ENCODE results near the gene SNX9.
"Not testable (repeated sequence)": the region's sequence is repeated elsewhere in the genome, so short reads cannot be mapped to it uniquely, and the experiment has no call there.

The SNX9 gene

GRCh38 chr6:157959451-157960227 is 136.6 kb downstream of the SNX9 start:
- DNase-seq, result no peak

- DNase-seq, result no peak
Measured at GRCh38 chr6:157961153-157961831, 138.2 kb downstream of the SNX9 start.

GRCh38 chr6:157961832-157962575 is 139.0 kb downstream of the SNX9 start:
- DNase-seq, result no peak

GRCh38 chr6:157962601-157963302 is 139.7 kb downstream of the SNX9 start:
- no peak for DNase-seq

GRCh38 chr6:157964100-157964499 is 141.1 kb downstream of the SNX9 start:
- DNase-seq, result no peak

- no peak for DNase-seq
Measured at GRCh38 chr6:157965387-157965786, 142.3 kb downstream of the SNX9 start.

GRCh38 chr6:157966589-157966977 is 143.5 kb downstream of the SNX9 start:
- no peak for DNase-seq

- DNase-seq, result no peak
Measured at GRCh38 chr6:157967020-157967419, 144.0 kb downstream of the SNX9 start.

- no peak for DNase-seq
Measured at GRCh38 chr6:157967486-157967885, 144.4 kb downstream of the SNX9 start.

- not testable (repeated sequence) for DNase-seq
Measured at GRCh38 chr6:157972177-157972576, 149.1 kb downstream of the SNX9 start.

GRCh38 chr6:157974341-157974894 is 151.4 kb downstream of the SNX9 start:
- DNase-seq, result no peak

- no peak for DNase-seq
Measured at GRCh38 chr6:157974967-157975366, 151.9 kb downstream of the SNX9 start.

- DNase-seq, result no peak
Measured at GRCh38 chr6:157975456-157975855, 152.4 kb downstream of the SNX9 start.

- no peak for DNase-seq
Measured at GRCh38 chr6:157976345-157977175, 153.5 kb downstream of the SNX9 start.

GRCh38 chr6:157977176-157977804 is 154.2 kb downstream of the SNX9 start:
- DNase-seq, result no peak

- DNase-seq, result no peak
Measured at GRCh38 chr6:157978021-157978783, 155.2 kb downstream of the SNX9 start.

- DNase-seq, result no peak
Measured at GRCh38 chr6:157980288-157981131, 157.5 kb downstream of the SNX9 start.

- no peak for DNase-seq
Measured at GRCh38 chr6:157981132-157981394, 158.0 kb downstream of the SNX9 start.

GRCh38 chr6:157981395-157982101 is 158.5 kb downstream of the SNX9 start, which contains the start of gene SYNJ2:
Gene SYNJ2, plus strand, starts transcription at chr6:157981863. Its CDS starts 99 bp downstream, at chr6:157981962.
- no peak for DNase-seq

Data from NCI-H2081 treated with DMSO at 0.1 percent for 48 hours (cell line).